Cardiac fibroblast (primary cell): ENCODE results near the gene CDYL.
A peak's percentile ranks its signal among the peaks of the same experiment; 100 is the strongest.

ENCODE experiments used
- DNase-seq, 2 donors: peaks; one replicate each; pipeline versions ENCODE4 v3.0.0 to v3.0.0-alpha.2; 2010; ENCODE audit warnings: low read depth in 2 of 2
- H3K4me3 ChIP-seq, 2 donors: replicated peaks in 1 of 2; 1 replicate in 1 of 2; 2 replicates in 1 of 2; pipeline ENCODE4 v1.5.1; 2011; ENCODE audit warnings: low read depth in 2 of 2, low read length in 2 of 2, mild to moderate bottlenecking in 2 of 2, moderate library complexity in 1 of 2
- TF ChIP-seq, protein P1 (sequence below): IDR thresholded peaks from one replicate; pipeline ENCODE4 v1.5.1; 2011; ENCODE audit warnings: low read depth, mild to moderate bottlenecking, low read length, inconsistent platforms

CDYL gene

GRCh38 chr6:4939241-4939640 lies 163.0 kb downstream of the CDYL start:
- no peak for DNase-seq
- TF ChIP-seq, protein P1, sequence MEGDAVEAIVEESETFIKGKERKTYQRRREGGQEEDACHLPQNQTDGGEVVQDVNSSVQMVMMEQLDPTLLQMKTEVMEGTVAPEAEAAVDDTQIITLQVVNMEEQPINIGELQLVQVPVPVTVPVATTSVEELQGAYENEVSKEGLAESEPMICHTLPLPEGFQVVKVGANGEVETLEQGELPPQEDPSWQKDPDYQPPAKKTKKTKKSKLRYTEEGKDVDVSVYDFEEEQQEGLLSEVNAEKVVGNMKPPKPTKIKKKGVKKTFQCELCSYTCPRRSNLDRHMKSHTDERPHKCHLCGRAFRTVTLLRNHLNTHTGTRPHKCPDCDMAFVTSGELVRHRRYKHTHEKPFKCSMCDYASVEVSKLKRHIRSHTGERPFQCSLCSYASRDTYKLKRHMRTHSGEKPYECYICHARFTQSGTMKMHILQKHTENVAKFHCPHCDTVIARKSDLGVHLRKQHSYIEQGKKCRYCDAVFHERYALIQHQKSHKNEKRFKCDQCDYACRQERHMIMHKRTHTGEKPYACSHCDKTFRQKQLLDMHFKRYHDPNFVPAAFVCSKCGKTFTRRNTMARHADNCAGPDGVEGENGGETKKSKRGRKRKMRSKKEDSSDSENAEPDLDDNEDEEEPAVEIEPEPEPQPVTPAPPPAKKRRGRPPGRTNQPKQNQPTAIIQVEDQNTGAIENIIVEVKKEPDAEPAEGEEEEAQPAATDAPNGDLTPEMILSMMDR, result no peak
- H3K4me3 ChIP-seq, result no peak overlapping the region

DNA sequence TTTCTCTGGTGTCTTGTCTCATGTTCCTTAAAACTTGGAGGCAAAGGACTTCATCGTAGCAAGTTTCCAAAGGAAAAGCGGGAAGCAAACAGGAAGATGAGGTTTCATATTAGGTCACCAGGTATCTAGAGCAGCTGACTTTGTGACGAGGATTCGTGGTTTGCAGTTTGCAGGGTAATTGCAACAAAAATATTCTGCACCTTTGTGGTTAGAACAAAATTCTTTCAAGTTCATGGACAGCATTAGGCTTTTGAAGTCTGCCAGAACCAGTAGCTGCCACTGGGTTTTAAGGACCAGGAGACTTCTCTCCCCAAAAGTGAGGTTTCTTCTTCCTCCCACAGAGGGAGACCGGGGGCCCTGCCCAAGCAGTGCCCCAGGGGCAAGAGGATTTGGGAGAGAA lies 164.2 kb downstream of the CDYL start:
- DNase-seq, result no peak
- no peak overlapping the region for H3K4me3 ChIP-seq
- TF ChIP-seq, protein P1, result no peak

DNA sequence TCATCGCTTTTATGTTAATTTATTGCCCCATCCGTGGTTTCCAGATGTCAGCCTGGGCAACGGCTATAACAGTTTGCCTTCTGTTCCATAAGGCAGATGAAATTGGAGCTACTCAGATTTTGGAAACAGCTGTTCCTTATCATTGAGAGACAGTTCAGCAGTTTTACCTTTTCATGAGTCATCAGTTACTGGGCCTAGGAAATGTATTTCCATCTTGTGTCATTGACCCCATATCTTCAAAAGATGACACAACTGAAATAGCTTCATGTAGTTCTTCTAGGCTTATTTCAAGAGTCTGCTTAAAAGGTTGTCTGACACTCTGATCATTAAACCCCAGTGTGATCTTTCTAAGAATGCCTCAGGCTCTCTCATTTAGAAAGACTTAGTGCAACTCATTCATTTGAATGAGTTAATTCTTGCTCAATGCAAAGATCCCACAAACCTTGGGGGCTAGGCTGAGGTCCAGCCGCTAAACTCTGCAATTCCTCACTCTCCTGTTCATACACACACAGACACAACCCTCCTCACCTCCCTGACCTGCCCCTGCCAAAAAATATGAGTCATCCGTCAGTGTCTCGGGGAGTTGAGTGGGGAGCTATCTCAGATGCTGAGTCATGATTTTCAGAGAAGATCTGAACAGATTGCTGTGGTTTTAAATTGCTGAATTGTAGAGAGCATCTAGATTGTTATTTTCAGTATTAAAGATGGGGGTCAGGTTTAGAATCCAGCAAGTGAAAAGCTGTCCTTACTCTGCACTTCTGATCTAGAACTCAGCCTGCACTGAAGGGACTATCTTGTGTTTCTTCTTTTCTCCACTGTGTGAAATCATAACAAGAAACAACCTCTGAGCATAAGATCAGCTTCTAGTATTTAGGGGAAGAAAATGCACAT lies 165.8 kb downstream of the CDYL start:
- TF ChIP-seq, protein P1, result no peak
- DNase-seq, result peak; percentile 88 to 90
- H3K4me3 ChIP-seq, result no peak overlapping the region

DNA sequence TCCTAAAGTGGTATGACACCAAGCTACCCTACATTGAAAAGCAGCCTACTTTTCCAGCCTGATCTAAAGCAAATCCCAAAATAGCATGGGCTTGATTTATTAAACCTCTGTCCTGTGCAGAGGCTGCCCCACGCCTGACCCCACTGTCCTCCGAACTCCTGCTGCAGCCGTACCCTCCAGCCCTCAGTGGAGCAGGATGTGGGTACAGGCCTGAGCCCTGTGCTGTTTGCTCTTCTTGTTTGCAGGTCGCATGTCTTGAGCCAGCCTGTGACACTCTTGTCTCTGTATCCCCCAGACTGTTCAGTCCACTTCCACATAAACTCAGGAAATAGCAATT lies 166.4 kb downstream of the CDYL start:
- no peak overlapping the region for H3K4me3 ChIP-seq
- no peak for DNase-seq
- TF ChIP-seq, protein P1, result no peak

DNA sequence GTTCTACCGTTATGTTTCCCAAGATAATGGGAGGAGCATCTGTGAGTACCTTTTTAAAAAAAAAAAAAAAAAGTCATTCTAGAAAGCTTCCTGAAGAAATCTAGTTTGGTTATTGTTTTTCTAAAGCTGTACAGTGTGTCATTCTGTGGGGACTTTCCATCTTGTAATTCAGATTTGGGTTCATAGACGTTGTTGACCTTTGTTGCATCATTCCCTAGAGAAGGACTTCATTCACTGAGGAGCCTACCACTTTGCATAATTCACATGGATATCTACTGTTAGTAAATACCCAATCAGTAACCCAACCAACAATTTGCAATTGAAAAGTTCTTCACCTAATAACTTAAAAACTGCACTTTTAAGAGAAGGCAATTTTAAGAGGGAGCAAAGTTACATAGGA lies 167.5 kb downstream of the CDYL start:
- TF ChIP-seq, protein P1, result no peak
- H3K4me3 ChIP-seq, result no peak overlapping the region
- peak in 1 of 2 donors; percentile 67 for DNase-seq

DNA sequence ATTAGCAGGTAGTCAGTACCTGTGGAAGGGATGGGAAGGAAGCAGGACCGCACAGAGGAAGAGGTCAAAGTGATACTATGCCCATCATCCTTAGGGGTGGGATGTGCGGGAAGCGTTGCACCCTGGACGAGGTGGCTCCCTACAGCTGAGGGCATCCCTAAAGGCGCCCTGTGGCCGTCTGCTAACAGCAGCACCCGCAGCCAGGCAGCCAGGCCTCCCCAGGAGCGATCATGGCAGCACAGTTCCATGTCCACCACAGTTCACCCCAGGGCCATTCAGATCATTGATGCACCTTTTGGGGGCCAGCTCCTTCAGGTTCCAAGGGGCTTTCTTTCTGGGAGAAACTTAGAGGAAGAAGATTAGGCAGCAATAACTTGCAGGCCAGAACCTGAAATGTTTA lies 168.1 kb downstream of the CDYL start:
- no peak for DNase-seq
- TF ChIP-seq, protein P1, result no peak
- H3K4me3 ChIP-seq, result no peak overlapping the region

GRCh38 chr6:4946521-4946920 lies 170.3 kb downstream of the CDYL start:
- DNase-seq, result no peak
- TF ChIP-seq, protein P1, result no peak
- H3K4me3 ChIP-seq, result no peak overlapping the region
